ENCODE data around the gene SNTB2.
A peak's percentile ranks its signal among the peaks of the same experiment; 100 is the strongest.

Gene SNTB2

GRCh38 chr16:69349536-69349935 is 162.6 kb downstream of the SNTB2 start:
- DNase-seq: no peak

- no peak for DNase-seq
These were observed 163.7 kb downstream of the SNTB2 start for GRCh38 chr16:69350536-69351133.

DNA sequence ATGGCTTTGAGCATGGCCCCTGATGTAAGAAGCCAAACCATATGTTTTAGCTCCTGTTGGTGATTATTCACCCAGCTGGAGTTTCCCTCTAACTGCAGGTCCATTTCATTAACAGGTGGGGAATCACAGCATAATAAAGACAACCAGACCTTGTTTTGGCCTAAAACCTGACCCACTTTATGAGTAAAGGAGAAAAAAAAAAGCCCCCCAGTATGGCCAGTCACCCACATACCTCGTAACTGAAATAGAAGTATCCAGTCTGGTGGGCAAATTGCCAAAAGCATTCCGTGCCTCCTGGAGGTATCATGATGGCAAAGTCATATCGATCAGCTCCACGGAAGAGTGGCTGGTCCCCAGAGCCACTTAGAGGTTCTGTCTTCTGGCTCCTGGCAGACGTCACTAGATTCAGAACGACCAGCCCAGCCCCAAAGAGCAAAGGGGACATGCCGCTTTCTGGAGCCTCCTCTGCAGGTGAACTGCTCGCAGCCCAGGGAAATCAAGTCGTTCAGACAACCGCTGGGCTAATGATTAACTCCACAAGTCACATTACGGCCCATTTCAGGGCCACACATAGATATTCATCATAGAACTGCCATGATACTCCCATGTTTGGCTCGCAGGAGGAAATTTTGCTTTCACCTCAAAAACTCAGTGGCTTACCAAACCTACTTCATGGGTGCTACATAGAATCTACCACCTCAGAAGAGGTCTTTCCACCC is 164.5 kb downstream of the SNTB2 start, which contains the start of gene TMED6:
Gene TMED6 (minus strand): TSS at position 478 of the 719 bp plus-strand sequence. CDS start 33 bp downstream, at position 445.
- peak; percentile 73 for DNase-seq

Data from NCI-H2171 treated with DMSO at 0.1 percent for 48 hours (cell line).